DOHH2 (cell line): ENCODE data around the gene PODN.

ENCODE experiments used
- EZH2phosphoT487 ChIP-seq: fragments of 200-600 bp; sonication (generic); IDR thresholded peaks from 2 replicates; pipeline ENCODE4 v1.6.1; 2017; ENCODE audit warnings: borderline replicate concordance, mild to moderate bottlenecking, antibody characterized with exemption, low read length, moderate library complexity, mixed read lengths
- TF ChIP-seq, protein P1 (sequence below): fragments of 200-600 bp; sonication (generic); IDR thresholded peaks from one replicate; pipeline ENCODE4 v1.5.1; 2014; ENCODE audit warnings: antibody characterized with exemption, mild to moderate bottlenecking, low read depth, low read length; ENCODE audit not compliant: poor library complexity, severe bottlenecking

DNA sequence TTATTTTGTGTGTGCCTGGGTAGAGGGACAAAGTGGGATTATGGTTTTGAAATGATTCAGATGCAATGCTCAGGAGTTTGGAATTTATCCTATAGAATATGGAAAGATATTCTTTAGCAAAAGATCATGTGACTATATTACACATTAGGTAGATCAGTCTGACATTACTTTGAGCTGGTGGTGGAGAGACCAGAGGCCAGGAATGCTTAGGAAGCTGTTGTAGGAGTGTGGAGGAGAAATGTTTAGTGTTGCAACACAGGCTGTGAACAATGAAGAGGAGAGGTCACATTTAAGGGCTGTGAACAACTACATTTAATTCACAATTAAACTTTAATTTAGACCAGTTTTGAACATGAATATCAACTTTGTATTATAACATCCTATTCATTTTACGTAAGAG is 45.3 kb upstream of the PODN start:
- TF ChIP-seq, protein P1, sequence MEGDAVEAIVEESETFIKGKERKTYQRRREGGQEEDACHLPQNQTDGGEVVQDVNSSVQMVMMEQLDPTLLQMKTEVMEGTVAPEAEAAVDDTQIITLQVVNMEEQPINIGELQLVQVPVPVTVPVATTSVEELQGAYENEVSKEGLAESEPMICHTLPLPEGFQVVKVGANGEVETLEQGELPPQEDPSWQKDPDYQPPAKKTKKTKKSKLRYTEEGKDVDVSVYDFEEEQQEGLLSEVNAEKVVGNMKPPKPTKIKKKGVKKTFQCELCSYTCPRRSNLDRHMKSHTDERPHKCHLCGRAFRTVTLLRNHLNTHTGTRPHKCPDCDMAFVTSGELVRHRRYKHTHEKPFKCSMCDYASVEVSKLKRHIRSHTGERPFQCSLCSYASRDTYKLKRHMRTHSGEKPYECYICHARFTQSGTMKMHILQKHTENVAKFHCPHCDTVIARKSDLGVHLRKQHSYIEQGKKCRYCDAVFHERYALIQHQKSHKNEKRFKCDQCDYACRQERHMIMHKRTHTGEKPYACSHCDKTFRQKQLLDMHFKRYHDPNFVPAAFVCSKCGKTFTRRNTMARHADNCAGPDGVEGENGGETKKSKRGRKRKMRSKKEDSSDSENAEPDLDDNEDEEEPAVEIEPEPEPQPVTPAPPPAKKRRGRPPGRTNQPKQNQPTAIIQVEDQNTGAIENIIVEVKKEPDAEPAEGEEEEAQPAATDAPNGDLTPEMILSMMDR = no peak
- no peak for TF ChIP-seq EZH2phosphoT487
